GM12878 (cell line): ENCODE data around the gene KLK3.

Experiments used
- CHD1 ChIP-seq: IDR thresholded peaks from 2 replicates; pipeline ENCODE4 v1.6.1; 2012; ENCODE audit warnings: low read depth, low read length, improper control_type of control experiment
- CTCF ChIP-seq, 3 experiments: IDR thresholded peaks in 2 of 3; conservative IDR thresholded peaks in 1 of 3; 2 replicates each; pipeline ENCODE4 v1.5.1; 2011; ENCODE audit warnings: low read depth in 3 of 3, low read length in 3 of 3, mild to moderate bottlenecking in 3 of 3, control low read depth in 2 of 3, moderate library complexity in 2 of 3, inconsistent platforms in 1 of 3, mixed read lengths in 1 of 3; ENCODE audit not compliant: control insufficient read depth in 2 of 3, insufficient read depth in 1 of 3; ENCODE audit errors: extremely low read depth in 1 of 3

GRCh38 chr19:50842130-50842529 lies 12.6 kb upstream of the KLK3 start:
- TF ChIP-seq CTCF (IDR thresholded peaks at IDR 0.05 in 2 of 3, conservative IDR thresholded peaks at IDR 0.05 in 1 of 3; ENCODE audit: control insufficient read depth in 2 of 3, extremely low read depth in 1 of 3, insufficient read depth in 1 of 3, low read depth in 3 of 3, low read length in 3 of 3) (no peak), CHD1 (no peak)
